HS-5 (cell line): ENCODE results near the gene TPGS1.

Experiments used
- DNase-seq: peaks from one replicate; pipeline ENCODE4 v3.0.0-alpha.2; 2012; ENCODE audit warnings: low read depth

Gene TPGS1

GRCh38 chr19:495402-496111, 11.7 kb upstream of the TPGS1 start:
- no peak for DNase-seq

DNA sequence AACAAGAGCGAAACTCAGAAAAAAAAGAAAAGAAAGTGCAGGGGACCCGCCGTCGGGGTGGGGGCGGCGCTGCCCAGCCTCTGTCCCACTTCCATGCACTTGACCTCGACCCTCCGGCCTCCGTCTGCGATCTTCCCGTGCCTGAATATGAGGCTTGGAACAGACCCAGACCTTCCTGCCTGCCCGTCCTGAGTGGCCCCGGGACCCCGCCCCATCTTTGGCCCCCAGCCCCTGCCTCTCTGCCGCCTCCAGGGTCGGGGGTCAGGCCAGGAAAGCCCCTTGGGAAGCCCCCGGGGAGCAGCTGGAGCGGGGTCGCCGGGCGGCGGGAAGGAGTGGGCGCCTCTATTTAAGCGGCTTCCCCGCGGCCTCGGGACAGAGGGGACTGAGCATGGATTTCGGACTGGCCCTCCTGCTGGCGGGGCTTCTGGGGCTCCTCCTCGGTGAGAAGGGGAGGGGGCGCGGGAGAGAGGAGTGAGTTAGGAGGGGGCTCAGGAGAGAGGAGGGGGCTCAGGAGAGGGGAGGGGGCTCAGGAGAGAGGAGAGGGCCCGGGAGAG, 11.1 kb upstream of the TPGS1 start, which contains the start of gene MADCAM1:
MADCAM1 (plus strand) TSS at position 375 of the 554 bp plus-strand sequence; CDS start at position 389, 14 bp downstream.
- no peak for DNase-seq

GRCh38 chr19:496986-497385, 10.3 kb upstream of the TPGS1 start:
- DNase-seq = no peak

DNA sequence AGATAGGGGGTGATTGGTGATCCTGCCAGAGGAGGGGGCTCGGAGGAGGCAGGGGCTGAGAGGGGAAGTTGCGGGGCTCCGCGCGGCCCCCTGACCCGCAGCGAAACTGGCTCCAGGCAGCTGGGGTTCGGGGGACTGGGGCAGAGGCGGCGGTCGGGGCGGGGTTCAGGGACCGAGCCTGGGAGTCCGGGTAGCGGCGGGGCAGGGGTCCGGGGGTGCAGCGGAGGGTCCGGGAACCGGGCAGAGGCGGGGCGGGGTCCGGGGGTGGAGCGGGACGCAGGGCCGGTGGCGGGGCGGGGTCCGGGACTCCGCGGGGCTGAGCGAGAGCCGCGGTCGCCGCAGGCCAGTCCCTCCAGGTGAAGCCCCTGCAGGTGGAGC, 9.8 kb upstream of the TPGS1 start:
- DNase-seq = no peak

DNA sequence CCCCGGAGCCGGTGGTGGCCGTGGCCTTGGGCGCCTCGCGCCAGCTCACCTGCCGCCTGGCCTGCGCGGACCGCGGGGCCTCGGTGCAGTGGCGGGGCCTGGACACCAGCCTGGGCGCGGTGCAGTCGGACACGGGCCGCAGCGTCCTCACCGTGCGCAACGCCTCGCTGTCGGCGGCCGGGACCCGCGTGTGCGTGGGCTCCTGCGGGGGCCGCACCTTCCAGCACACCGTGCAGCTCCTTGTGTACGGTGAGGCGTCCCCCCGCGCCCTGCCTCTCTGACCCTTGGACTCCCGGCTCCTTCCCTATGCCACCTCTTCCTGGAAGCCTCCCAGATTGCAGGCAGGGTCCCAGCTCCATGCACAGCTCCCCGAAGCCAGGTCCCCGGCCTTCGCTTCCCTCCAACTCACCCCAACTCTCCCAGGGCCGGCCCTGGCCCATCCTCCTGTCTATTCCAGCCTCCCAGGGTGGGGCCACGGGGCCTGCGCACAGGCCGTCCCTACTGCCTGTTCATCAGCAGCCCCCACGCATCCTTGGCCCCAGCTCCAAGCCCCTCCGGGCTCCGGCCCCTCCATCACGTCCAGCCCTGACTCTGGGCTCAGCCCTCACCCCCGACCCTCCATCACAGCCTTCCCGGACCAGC, 9.3 kb upstream of the TPGS1 start:
- DNase-seq = no peak

DNA sequence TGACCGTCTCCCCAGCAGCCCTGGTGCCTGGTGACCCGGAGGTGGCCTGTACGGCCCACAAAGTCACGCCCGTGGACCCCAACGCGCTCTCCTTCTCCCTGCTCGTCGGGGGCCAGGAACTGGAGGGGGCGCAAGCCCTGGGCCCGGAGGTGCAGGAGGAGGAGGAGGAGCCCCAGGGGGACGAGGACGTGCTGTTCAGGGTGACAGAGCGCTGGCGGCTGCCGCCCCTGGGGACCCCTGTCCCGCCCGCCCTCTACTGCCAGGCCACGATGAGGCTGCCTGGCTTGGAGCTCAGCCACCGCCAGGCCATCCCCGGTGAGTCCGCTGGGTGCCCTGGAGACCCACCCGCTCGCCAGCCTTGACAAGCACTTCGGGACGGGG, 8.8 kb upstream of the TPGS1 start:
- no peak for DNase-seq

- DNase-seq = no peak
Measured at GRCh38 chr19:498977-499623, 8.2 kb upstream of the TPGS1 start.

DNA sequence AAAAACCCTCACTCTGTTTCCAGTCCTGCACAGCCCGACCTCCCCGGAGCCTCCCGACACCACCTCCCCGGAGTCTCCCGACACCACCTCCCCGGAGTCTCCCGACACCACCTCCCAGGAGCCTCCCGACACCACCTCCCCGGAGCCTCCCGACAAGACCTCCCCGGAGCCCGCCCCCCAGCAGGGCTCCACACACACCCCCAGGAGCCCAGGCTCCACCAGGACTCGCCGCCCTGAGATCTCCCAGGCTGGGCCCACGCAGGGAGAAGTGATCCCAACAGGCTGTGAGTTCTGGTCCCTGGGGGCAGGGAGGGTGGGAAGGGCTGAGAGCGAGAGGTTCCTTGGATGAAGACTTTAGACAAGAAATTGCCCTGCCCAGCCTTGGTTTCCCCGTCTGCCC, 5.7 kb upstream of the TPGS1 start:
- DNase-seq = no peak

GRCh38 chr19:504616-505015, 2.7 kb upstream of the TPGS1 start:
- DNase-seq = no peak

GRCh38 chr19:506404-507285, 652 bp upstream of the TPGS1 start:
- DNase-seq = peak; percentile 98

DNA sequence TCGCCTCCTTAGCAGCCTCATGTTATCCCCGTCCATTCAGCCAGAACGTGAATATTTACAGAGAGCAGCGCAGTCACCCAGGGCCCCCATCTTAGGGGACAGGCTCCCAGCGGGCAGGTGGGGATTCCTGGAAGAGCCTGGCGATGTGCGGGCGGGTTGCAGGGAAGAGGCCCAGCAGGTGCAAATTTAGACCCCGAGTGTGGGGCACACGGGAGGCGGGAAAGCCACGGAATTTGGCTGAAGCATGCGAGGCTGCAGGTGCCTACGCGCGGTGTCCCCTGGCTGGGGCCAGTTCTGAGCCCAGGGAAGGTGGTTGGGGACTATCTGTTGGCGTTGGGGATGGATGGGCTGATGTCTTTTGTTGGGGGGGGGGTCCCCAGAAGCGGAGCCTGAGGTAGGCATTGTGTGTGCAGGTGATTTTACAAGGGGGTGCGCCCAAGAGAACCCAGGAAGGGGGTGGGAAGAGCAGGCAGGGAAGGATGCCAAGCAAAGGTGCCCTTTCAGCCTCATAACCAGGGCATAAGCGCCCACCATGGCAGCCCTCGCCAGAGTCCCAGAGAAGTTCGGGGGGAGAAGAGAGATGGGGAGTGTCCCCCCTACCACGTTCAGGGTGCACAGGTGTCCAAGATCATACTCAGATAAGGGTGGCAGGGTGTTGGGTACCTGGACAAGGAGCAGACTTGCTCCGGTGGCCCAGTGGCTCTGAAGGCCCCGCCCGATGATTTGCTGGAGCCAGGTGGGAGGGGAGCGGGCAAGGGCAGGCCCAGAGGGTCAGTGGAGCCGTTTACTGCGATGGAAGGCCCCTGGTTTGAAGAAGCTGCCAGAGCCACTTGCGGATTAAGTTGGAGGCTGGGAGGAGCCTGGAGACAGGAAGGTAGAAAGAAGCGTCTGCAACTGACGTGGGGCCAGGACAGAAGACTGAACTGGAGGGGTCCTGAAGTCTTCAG, 1.2 kb downstream of the TPGS1 start:
- no peak for DNase-seq

GRCh38 chr19:510606-511100, 3.4 kb downstream of the TPGS1 start:
- DNase-seq = no peak

- DNase-seq = no peak
Measured at GRCh38 chr19:511101-511851, 4.0 kb downstream of the TPGS1 start.

DNA sequence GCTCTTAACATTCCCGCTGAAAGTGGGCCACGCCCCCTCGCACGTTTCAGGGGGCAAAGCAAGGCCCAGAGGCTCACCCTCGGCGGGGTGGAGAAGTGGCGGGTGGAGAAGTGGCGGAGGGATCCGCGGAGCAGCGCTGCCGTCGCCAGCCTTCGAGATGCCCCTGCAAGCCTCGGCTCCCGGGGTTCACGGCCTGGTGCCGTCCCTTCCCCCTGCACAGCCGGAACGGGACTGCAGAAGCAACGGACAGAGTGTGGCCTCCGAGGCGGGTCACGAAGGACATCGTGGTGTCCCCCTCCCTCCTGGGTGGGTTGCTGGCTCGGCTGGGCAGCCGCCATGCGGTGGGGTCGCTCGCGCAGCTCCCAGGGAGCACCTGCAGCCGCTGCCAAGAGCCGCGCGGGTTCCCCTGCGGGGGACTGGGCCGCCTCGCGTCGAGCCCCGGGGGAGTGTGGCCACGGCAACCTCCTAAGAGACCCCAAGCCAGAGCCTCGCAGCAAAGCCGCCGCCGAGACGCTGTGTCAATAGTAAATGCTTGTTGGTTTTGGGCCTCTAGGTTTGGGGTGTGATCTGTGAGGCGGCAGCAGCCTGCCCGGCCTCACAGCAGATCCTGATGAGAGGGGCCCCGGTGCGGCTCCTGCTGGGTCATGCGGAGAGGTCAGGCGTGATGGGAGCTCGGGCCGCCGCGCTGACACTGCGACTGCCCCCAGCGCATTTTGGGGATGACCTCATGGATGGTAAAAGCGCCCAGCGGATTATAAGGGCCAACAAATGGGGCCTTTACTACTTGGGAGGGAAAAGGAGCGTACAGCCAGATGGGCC, 5.5 kb downstream of the TPGS1 start:
- no peak for DNase-seq

- no peak for DNase-seq
Measured at GRCh38 chr19:513368-514165, 6.3 kb downstream of the TPGS1 start.

DNA sequence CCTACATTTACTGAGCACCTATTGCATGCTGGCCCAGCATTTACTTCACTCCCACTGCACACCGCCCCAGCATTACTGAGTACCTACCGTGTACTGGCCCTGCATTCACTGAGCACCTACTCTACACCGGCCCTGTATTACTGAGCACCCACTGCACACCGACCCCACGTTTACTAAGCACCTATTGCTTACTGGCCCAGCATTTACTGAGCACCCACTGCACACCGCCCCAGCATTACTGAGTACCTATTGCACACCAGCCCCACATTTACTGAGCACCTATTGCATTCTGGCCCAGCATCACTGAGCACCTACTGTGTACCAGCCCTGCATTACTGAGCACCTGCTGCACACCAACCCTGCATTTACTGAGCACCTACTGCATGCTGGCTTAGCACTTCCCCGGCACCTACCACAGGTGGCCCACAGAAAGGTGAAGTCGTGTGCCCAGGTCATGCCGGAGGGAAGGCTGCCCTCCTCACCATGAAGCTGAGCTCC, 6.9 kb downstream of the TPGS1 start:
- no peak for DNase-seq

DNA sequence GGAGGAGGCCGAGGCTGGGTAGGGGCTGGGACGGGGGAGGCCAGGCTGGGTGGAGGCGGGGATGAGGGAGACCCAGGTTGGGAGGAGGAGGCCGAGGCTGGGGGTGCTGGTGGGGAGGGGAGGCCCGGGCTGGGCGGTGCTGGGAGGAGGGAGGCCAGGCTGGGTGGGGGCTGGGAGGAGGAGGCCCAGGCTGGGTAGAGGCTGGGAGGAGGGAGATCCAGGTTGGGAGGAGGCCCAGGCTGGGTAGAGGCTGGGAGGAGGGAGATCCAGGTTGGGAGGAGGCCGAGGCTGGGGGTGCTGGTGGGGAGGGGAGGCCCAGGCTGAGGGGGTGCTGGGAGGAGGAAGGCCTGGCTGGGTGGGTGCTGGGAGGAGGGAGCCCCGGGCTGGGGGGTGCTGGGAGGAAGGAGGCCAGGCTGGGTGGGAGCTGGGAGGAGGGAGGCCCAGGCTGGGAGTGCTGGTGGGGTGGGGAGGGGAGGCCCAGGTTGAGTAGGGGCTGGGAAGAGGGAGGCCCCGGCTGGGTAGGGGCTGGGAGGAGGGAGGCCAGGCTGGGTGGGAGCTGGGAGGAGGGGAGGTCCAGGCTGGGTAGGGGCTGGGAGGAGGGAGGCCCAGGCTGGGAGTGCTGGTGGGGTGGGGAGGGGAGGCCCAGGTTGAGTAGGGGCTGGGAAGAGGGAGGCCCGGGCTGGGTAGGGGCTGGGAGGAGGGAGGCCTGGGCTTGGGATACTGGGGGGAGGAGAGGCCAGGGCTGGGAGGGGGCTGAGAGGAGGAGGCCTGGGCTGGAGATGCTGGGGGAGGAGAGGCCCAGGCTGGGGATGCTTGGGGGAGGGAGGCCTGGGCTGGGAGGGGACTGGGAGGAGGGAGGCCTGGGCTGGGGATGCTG, 10.7 kb downstream of the TPGS1 start:
- no peak for DNase-seq
